HG03460 (cell line): Measurements from ENCODE around the gene PET117.
"Not testable (repeated sequence)": the region's sequence is repeated elsewhere in the genome, so short reads cannot be mapped to it uniquely, and the experiment has no call there.

Source experiments
- ATAC-seq: cut with Tn5 transposase; IDR thresholded peaks from one replicate; pipeline ENCODE4 v1.9.1; 2021; ENCODE audit not compliant: unreplicated experiment

Gene PET117

DNA sequence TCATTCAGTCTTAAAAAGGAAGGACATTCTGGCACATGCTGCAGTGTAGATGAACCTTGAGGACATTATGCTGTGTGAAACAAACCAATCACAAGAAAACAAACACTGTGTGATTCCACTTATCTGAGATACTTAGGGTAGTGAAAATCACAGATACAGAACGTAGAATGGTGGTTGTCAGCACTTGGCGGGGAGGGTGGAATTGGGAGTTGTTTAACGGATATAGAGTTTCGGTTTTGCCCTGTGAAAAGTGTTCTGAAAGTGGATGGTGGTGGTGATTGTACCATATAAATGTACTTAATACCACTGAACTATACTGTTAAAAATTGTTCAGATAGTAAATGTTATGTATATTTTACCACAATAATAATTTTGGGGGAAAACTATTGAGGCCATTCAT, 18.4 kb downstream of the PET117 start:
- no peak for ATAC-seq

- ATAC-seq = no peak
Measured at GRCh38 chr20:18164356-18164755, 26.7 kb downstream of the PET117 start.

DNA sequence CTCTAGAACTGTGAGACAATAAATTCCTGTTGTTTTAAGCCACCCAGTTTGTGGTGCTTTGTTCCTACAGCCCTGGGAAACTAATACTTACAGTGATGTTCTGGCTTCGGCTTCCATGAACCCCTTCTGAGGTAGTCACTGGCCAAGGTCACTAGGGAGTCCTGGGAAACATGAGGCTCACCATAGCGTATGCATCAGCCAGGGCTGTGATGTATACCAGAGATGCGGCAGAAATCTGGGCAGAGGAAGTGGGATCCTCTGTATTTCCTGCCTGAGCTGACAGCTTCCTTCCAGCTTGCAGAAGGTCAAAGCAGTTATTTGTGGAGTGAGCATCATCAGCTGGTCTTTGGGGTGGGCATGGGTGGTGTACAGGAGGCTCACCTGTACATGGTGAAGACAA, 27.9 kb downstream of the PET117 start:
- ATAC-seq = no peak

DNA sequence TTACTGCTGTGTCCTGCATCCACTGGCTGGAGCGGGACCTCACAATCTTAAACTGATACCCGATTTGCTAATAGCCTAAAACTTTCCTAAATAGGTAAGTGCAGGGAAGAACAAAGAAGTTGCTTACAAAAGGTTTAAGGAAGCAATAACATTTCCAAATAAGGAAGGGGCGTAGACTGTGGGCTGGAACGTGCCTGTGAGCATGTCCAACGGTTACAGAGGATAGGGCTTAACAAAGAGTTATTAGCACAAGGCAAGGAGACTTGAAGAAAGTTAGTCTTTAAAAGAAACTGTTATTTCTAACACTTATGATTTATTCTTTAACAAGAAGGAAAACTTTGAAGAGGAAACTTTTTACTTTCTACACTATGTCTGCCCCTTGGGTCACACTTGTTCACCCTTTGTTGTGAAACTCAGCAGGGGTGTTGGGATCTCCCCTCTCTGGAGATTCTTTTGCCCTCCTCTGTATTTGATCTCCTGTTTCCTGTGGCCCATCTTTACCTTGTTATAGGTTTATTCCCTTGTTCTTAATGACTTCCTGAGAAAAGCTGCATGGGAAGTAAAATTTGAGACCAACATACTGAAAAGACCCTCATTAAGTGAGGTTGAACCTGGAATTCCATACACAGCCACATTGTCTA, 28.7 kb downstream of the PET117 start:
- no peak for ATAC-seq

DNA sequence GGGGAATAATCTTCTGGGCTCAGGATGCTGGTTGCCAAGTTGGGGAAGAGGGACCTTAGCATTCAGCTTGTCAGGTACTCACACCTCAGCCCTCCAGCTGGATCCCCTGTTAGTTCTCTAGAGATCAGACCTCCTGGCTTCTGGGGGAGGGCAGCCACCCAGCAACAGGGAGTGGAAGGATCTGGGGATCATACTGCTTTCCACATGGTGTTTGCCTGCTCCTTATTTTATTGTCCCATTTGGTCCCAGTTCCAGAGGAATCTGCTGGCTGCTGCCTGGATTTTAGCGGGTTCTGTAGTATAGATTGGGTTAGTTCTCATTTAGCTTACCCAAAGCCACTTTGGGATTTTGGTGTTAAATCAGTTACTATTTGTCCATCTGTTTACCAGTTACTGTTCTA, 29.3 kb downstream of the PET117 start:
- ATAC-seq = no peak

- no peak for ATAC-seq
Measured at GRCh38 chr20:18172379-18172778, 34.7 kb downstream of the PET117 start.

GRCh38 chr20:18174906-18175683, 37.4 kb downstream of the PET117 start:
- ATAC-seq = no peak

GRCh38 chr20:18176318-18176785, 38.7 kb downstream of the PET117 start:
- ATAC-seq = no peak

GRCh38 chr20:18180366-18180765, 42.7 kb downstream of the PET117 start:
- ATAC-seq = not testable (repeated sequence)

DNA sequence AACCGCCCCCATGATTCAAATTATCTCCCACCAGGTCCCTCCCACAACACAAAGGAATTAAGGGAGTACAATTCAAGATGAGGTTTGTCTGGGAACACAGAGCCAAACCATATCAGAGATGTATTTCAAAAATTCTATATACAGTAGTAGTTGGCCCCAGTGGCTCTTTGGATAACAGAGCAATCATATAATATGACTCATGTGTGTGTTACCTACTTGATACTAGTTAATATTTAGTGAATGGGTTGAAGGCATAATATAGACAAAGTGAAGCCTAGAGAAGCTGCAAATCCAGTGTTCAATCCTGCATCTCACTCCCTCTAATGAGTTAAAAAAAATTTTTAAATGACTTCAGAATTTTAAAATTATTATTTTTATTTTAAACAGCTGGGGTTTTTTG, 43.2 kb downstream of the PET117 start:
- no peak for ATAC-seq

GRCh38 chr20:18187020-18187419, 49.4 kb downstream of the PET117 start:
- no peak for ATAC-seq

- ATAC-seq = no peak
Measured at GRCh38 chr20:18188434-18188833, 50.8 kb downstream of the PET117 start.

GRCh38 chr20:18190338-18191233, 52.9 kb downstream of the PET117 start:
- no peak for ATAC-seq

- ATAC-seq = no peak
Measured at GRCh38 chr20:18191306-18191705, 53.6 kb downstream of the PET117 start.
